Vagina (tissue), 2 donors: Measurements from ENCODE around the gene DLG2.

Experiments used
- POLR2A ChIP-seq, 2 donors: fragments of 450-650 bp; IDR thresholded peaks; one replicate each; pipeline ENCODE4 v1.6.1; 2017; ENCODE audit warnings: antibody characterized with exemption in 2 of 2, mild to moderate bottlenecking in 2 of 2, moderate library complexity in 2 of 2
- TF ChIP-seq, protein P1 (sequence below), 3 experiments: fragments of 450-650 bp in 2 of 3; fragments of 200-600 bp in 1 of 3; sonication (generic) in 1 of 3; IDR thresholded peaks; one replicate each; pipeline ENCODE4 v1.5.1; 2017 to 2019; ENCODE audit warnings: antibody characterized with exemption in 3 of 3, mild to moderate bottlenecking in 2 of 3, moderate library complexity in 2 of 3

DNA sequence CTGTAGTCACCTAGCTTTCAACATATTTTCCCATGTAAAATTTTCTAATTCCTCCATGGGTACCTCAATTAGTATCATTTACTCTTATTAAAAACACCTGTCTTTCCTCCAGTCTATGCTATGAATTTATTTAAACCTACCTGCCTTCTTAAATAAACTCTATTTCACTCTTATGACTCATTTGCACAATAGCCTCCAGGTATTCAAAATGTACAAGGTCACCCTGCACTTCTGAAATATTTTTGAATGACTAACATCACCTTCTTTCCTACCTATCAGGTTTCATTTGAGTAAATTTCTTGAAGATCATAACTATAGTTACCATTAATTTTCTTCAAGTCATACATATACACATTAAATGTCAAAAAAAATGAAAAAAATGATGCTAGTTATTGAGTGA is 939.7 kb downstream of the DLG2 start:
- TF ChIP-seq, protein P1, sequence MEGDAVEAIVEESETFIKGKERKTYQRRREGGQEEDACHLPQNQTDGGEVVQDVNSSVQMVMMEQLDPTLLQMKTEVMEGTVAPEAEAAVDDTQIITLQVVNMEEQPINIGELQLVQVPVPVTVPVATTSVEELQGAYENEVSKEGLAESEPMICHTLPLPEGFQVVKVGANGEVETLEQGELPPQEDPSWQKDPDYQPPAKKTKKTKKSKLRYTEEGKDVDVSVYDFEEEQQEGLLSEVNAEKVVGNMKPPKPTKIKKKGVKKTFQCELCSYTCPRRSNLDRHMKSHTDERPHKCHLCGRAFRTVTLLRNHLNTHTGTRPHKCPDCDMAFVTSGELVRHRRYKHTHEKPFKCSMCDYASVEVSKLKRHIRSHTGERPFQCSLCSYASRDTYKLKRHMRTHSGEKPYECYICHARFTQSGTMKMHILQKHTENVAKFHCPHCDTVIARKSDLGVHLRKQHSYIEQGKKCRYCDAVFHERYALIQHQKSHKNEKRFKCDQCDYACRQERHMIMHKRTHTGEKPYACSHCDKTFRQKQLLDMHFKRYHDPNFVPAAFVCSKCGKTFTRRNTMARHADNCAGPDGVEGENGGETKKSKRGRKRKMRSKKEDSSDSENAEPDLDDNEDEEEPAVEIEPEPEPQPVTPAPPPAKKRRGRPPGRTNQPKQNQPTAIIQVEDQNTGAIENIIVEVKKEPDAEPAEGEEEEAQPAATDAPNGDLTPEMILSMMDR (IDR thresholded peaks at IDR 0.05): no peak
- TF ChIP-seq POLR2A (IDR thresholded peaks at IDR 0.05): no peak
